Brain microvascular endothelial cell (primary cell): ENCODE results near the gene SCN5A.

Experiments used
- DNase-seq: peaks from one replicate; pipeline ENCODE4 v3.0.0-alpha.2; 2020
- H3K27ac ChIP-seq: fragments of 250-450 bp; sonication (Bioruptor Pico); 2 replicates; pipeline ENCODE4 v1.5.1; 2020; ENCODE audit warnings: mild to moderate bottlenecking, moderate library complexity
- H3K27me3 ChIP-seq: fragments of 250-450 bp; sonication (Bioruptor Pico); replicated peaks from 2 replicates; pipeline ENCODE4 v1.5.1; 2020; ENCODE audit warnings: mild to moderate bottlenecking
- H3K36me3 ChIP-seq: fragments of 250-450 bp; sonication (Bioruptor Pico); replicated peaks from 2 replicates; pipeline ENCODE4 v1.5.1; 2020; ENCODE audit warnings: mild to moderate bottlenecking
- H3K4me3 ChIP-seq: 2 replicates; pipeline ENCODE4 v1.5.1; 2011; ENCODE audit warnings: low read depth, mild to moderate bottlenecking, control low read depth, low read length, moderate library complexity
- CTCF ChIP-seq: IDR thresholded peaks from 2 replicates; pipeline ENCODE4 v1.5.1; 2011; ENCODE audit warnings: low read depth, mild to moderate bottlenecking, moderate library complexity, low read length, control low read depth, inconsistent platforms; ENCODE audit errors: missing control alignments
- in situ Hi-C: cut with HindIII; loops from 2 replicates; pipeline ENCODE4 v1.10.0; 2017; ENCODE audit warnings: low sequenced_read_pairs, low pct_ligation_motif_present

The SCN5A gene

GRCh38 chr3:38548154-38548931, 101.1 kb downstream of the SCN5A start:
- Histone ChIP-seq H3K4me3 (no peak overlapping the region), H3K27me3 (no peaks in the 10 kb centered on the region), H3K36me3 (no peaks in the 10 kb centered on the region), H3K27ac (no peak overlapping the region)
- no peak for TF ChIP-seq CTCF
- no peak for DNase-seq
- in situ Hi-C loops = no loop called here

GRCh38 chr3:38545983-38546382, 103.5 kb downstream of the SCN5A start:
- no peak overlapping the region for H3K27ac ChIP-seq
- H3K27me3 ChIP-seq = no peaks in the 10 kb centered on the region
- H3K36me3 ChIP-seq = no peaks in the 10 kb centered on the region
- no peak for TF ChIP-seq CTCF
- H3K4me3 ChIP-seq = no peak overlapping the region
- in situ Hi-C loops = no loop called here
- DNase-seq = no peak

- DNase-seq = no peak
- H3K27ac ChIP-seq = no peak overlapping the region
- H3K27me3 ChIP-seq = no peaks in the 10 kb centered on the region
- in situ Hi-C loops = no loop called here
- no peak overlapping the region for H3K4me3 ChIP-seq
- H3K36me3 ChIP-seq = no peaks in the 10 kb centered on the region
- TF ChIP-seq CTCF = no peak
These were observed 103.9 kb downstream of the SCN5A start for GRCh38 chr3:38545550-38545949.

GRCh38 chr3:38544926-38545325, 104.6 kb downstream of the SCN5A start:
- H3K27me3 ChIP-seq = no peaks in the 10 kb centered on the region
- H3K36me3 ChIP-seq = no peaks in the 10 kb centered on the region
- H3K27ac ChIP-seq = no peak overlapping the region
- H3K4me3 ChIP-seq = no peak overlapping the region
- in situ Hi-C loops = no loop called here
- no peak for DNase-seq
- TF ChIP-seq CTCF = no peak

GRCh38 chr3:38543586-38543985, 105.9 kb downstream of the SCN5A start:
- TF ChIP-seq CTCF = no peak
- Histone ChIP-seq H3K36me3 (no peaks in the 10 kb centered on the region), H3K27me3 (no peaks in the 10 kb centered on the region), H3K27ac (no peak overlapping the region), H3K4me3 (no peak overlapping the region)
- in situ Hi-C loops = no loop called here
- peak; percentile 32 for DNase-seq
